HUES48 (cell line): ENCODE data around the gene DPF3.

Experiments used
- H3K27ac ChIP-seq: one replicate; pipeline ENCODE4 v1.7.0; 2013; ENCODE audit warnings: low read depth, low read length, inconsistent platforms
- H3K27me3 ChIP-seq: 2 replicates; pipeline ENCODE4 v1.6.1; 2013; ENCODE audit warnings: mild to moderate bottlenecking, low read length; ENCODE audit not compliant: control insufficient read depth, insufficient read depth
- H3K36me3 ChIP-seq: 2 replicates; pipeline ENCODE4 v1.6.1; 2013; ENCODE audit warnings: low read length; ENCODE audit not compliant: control insufficient read depth, insufficient read depth
- H3K4me1 ChIP-seq: 2 replicates; pipeline ENCODE4 v1.6.1; 2013; ENCODE audit warnings: mild to moderate bottlenecking, low read length; ENCODE audit not compliant: control insufficient read depth, insufficient read depth
- H3K4me3 ChIP-seq: 2 replicates; pipeline ENCODE4 v1.5.1; 2013; ENCODE audit warnings: mild to moderate bottlenecking, low read depth, low read length
- H3K9ac ChIP-seq: 2 replicates; pipeline ENCODE4 v1.6.1; 2013; ENCODE audit warnings: mild to moderate bottlenecking, low read depth, low read length, moderate library complexity
- H3K9me3 ChIP-seq: 2 replicates; pipeline ENCODE4 v1.6.1; 2013; ENCODE audit warnings: low read length; ENCODE audit not compliant: control insufficient read depth, insufficient read depth

Gene DPF3

GRCh38 chr14:72613975-72614319 is 280.0 kb downstream of the DPF3 start:
- Histone ChIP-seq H3K27ac (no peak overlapping the region), H3K27me3 (no peaks in the 10 kb centered on the region), H3K4me3 (no peak overlapping the region), H3K4me1 (no peaks in the 10 kb centered on the region; the same call in 1 of the 2 replicates), H3K9ac (no peak overlapping the region), H3K36me3 (no peaks in the 10 kb centered on the region), H3K9me3 (no peaks in the 10 kb centered on the region)

GRCh38 chr14:72613231-72613974 is 280.5 kb downstream of the DPF3 start:
- no peak overlapping the region for H3K9ac ChIP-seq
- H3K9me3 ChIP-seq = no peaks in the 10 kb centered on the region
- H3K4me1 ChIP-seq = no peaks in the 10 kb centered on the region; the same call in 1 of the 2 replicates
- no peaks in the 10 kb centered on the region for H3K36me3 ChIP-seq
- no peak overlapping the region for H3K27ac ChIP-seq
- H3K27me3 ChIP-seq = no peaks in the 10 kb centered on the region
- no peak overlapping the region for H3K4me3 ChIP-seq

GRCh38 chr14:72612041-72612440 is 281.9 kb downstream of the DPF3 start:
- Histone ChIP-seq H3K4me3 (no peak overlapping the region), H3K36me3 (no peaks in the 10 kb centered on the region), H3K4me1 (no peaks in the 10 kb centered on the region; the same call in 1 of the 2 replicates), H3K9ac (no peak overlapping the region), H3K27me3 (no peaks in the 10 kb centered on the region), H3K9me3 (no peaks in the 10 kb centered on the region), H3K27ac (no peak overlapping the region)

- H3K4me3 ChIP-seq = no peak overlapping the region
- H3K4me1 ChIP-seq = no peaks in the 10 kb centered on the region; the same call in 1 of the 2 replicates
- no peaks in the 10 kb centered on the region for H3K36me3 ChIP-seq
- H3K9me3 ChIP-seq = no peaks in the 10 kb centered on the region
- no peak overlapping the region for H3K9ac ChIP-seq
- no peaks in the 10 kb centered on the region for H3K27me3 ChIP-seq
- no peak overlapping the region for H3K27ac ChIP-seq
Observed at GRCh38 chr14:72611506-72611905, 282.4 kb downstream of the DPF3 start.

GRCh38 chr14:72610831-72611200 is 283.1 kb downstream of the DPF3 start:
- Histone ChIP-seq H3K27ac (no peak overlapping the region), H3K4me3 (no peak overlapping the region), H3K36me3 (no peaks in the 10 kb centered on the region), H3K4me1 (no peaks in the 10 kb centered on the region; the same call in 1 of the 2 replicates), H3K27me3 (no peaks in the 10 kb centered on the region), H3K9ac (no peak overlapping the region), H3K9me3 (no peaks in the 10 kb centered on the region)

- no peak overlapping the region for H3K27ac ChIP-seq
Observed at GRCh38 chr14:72610096-72610830, 283.6 kb downstream of the DPF3 start.

GRCh38 chr14:72609205-72609916 is 284.5 kb downstream of the DPF3 start:
- Histone ChIP-seq H3K9me3 (no peaks in the 10 kb centered on the region), H3K9ac (no peak overlapping the region), H3K4me3 (no peak overlapping the region), H3K36me3 (no peaks in the 10 kb centered on the region), H3K27ac (no peak overlapping the region), H3K27me3 (no peaks in the 10 kb centered on the region), H3K4me1 (no peaks in the 10 kb centered on the region)

More at GRCh38 chr14:72610096-72610830, 283.6 kb downstream of the DPF3 start:
- H3K4me3 ChIP-seq = no peak overlapping the region
- no peaks in the 10 kb centered on the region for H3K4me1 ChIP-seq
- H3K9me3 ChIP-seq = no peaks in the 10 kb centered on the region
- no peak overlapping the region for H3K9ac ChIP-seq
- no peaks in the 10 kb centered on the region for H3K36me3 ChIP-seq
- H3K27me3 ChIP-seq = no peaks in the 10 kb centered on the region

- H3K27me3 ChIP-seq = no peaks in the 10 kb centered on the region
- no peak overlapping the region for H3K27ac ChIP-seq
- H3K4me3 ChIP-seq = no peak overlapping the region
- H3K9me3 ChIP-seq = no peaks in the 10 kb centered on the region
- no peaks in the 10 kb centered on the region for H3K36me3 ChIP-seq
- H3K9ac ChIP-seq = no peak overlapping the region
- H3K4me1 ChIP-seq = no peaks in the 10 kb centered on the region
Observed at GRCh38 chr14:72608391-72609204, 285.3 kb downstream of the DPF3 start.

GRCh38 chr14:72607386-72608130 is 286.3 kb downstream of the DPF3 start:
- no peak overlapping the region for H3K4me3 ChIP-seq
- no peaks in the 10 kb centered on the region for H3K36me3 ChIP-seq
- no peaks in the 10 kb centered on the region for H3K9me3 ChIP-seq
- H3K9ac ChIP-seq = no peak overlapping the region
- no peak overlapping the region for H3K27ac ChIP-seq
- no peaks in the 10 kb centered on the region for H3K27me3 ChIP-seq
- no peaks in the 10 kb centered on the region for H3K4me1 ChIP-seq

- H3K4me3 ChIP-seq = no peak overlapping the region
- H3K36me3 ChIP-seq = no peaks in the 10 kb centered on the region
- no peaks in the 10 kb centered on the region for H3K27me3 ChIP-seq
- no peak overlapping the region for H3K27ac ChIP-seq
- H3K9ac ChIP-seq = no peak overlapping the region
- no peaks in the 10 kb centered on the region for H3K4me1 ChIP-seq
- no peaks in the 10 kb centered on the region for H3K9me3 ChIP-seq
Observed at GRCh38 chr14:72606879-72607278, 287.0 kb downstream of the DPF3 start.
